DMS79 (cell line): ENCODE results near the gene OTUD1.

Experiments
- DNase-seq: peaks from one replicate; lab custom pipeline; 2025; lab: John Stamatoyannopoulos, UW

OTUD1 gene

GRCh38 chr10:23467548-23467947 is 28.7 kb downstream of the OTUD1 start:
- no peak for DNase-seq

DNA sequence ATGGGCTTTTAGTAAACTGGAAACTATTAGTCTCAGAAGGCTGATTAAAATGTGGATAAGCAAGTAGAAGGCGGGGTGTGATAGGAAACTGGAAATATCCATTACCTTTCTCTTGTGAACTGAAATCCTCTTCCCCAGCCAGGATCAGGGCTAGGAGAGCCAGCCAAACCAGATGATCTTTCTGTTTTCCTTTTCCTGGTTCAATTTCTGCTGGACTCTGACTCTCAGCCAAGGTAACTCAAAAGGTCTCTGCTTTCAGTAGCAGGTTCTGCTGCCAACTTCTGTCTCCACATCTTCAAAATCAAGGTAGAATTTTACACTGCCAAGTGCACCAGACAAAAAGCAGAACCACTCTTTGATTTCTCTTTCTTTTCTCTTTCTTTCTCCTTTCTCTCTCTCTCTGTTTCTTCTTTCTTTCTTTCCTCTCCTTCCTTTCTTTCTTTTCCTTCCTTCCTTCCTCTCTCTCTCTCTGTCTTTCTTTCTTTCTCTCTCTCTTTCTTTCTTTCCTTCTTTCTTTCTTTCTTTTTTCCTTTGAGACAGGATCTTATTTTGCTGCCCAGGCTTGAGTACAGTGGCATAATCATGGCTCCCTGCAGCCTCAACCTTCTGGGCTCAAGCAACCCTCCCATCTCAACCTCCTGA is 30.8 kb downstream of the OTUD1 start:
- DNase-seq: no peak

- no peak for DNase-seq
These were observed 33.3 kb downstream of the OTUD1 start for GRCh38 chr10:23472181-23472580.

GRCh38 chr10:23474081-23474480 is 35.2 kb downstream of the OTUD1 start:
- DNase-seq: no peak

DNA sequence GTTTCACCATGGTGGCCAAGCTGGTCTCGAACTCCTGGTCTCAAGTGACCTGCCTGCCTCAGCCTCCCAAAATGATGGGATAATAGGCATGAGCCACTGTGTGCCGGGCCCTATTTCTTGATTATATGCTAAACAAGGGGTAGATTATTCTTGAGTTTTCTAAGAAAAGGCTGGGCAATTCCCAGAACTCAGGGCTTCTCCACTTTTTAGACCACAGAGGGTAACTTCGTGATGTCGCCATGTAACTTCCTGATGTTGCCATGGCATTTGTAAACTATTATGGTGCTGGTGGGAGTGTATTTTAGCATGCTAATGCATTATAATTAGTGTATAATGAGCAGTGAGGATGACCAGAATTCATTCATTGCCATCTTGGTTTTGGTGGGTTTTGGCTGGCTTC is 35.8 kb downstream of the OTUD1 start:
- no peak for DNase-seq

DNA sequence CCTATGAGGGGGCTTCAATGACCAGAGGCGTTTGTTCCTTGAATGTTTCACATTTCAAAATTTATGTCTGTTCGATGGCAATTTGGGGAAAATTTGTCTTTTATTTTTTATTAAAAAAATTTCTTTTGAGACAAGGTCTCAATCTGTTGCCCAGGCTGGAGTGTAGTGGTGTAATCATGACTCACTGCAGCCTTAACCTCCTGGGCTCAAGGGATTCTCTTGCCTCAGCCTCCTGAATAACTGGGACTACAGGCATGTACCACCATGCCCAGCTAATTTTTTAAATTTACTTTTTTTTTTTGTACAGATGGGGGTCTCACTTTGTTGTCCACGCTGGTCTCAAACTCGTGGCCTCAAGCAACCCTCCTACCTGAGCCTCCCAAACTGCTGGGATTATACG is 39.7 kb downstream of the OTUD1 start:
- DNase-seq: no peak

GRCh38 chr10:23479798-23480473 is 41.1 kb downstream of the OTUD1 start:
- DNase-seq: no peak

- DNase-seq: no peak
These were observed 42.6 kb downstream of the OTUD1 start for GRCh38 chr10:23481363-23481961.

GRCh38 chr10:23490115-23490514 is 51.2 kb downstream of the OTUD1 start:
- no peak for DNase-seq
